K562 (cell line): ENCODE data around the gene IL17RC. TPM values are rescaled to one million over a fixed set of nuclear protein-coding genes. Genes with fewer than 3 reads are reported as not detected.

Experiments
- E2F6 ChIP-seq, 2 experiments: IDR thresholded peaks; 2 replicates each; pipeline ENCODE4 v1.6.1; 2011; ENCODE audit warnings: borderline replicate concordance in 1 of 2, control low read depth in 1 of 2, low read depth in 1 of 2, low read length in 1 of 2, mild to moderate bottlenecking in 1 of 2, mixed read lengths in 1 of 2, moderate library complexity in 1 of 2; ENCODE audit not compliant: insufficient read depth in 1 of 2, insufficient read length in 1 of 2, poor library complexity in 1 of 2, severe bottlenecking in 1 of 2; ENCODE audit errors: extremely low read depth in 1 of 2
- FOXM1 ChIP-seq, 2 experiments: fragments of 450-650 bp in 1 of 2; sonication (generic) in 1 of 2; formaldehyde crosslinking in 1 of 2; IDR thresholded peaks; 2 replicates each; pipeline versions ENCODE4 v1.6.1 to v1.9.0; 2017 to 2022; ENCODE audit warnings: low read depth in 2 of 2, mild to moderate bottlenecking in 2 of 2, missing genetic modification reagents in 1 of 2, moderate library complexity in 1 of 2
- MGA ChIP-seq: fragments of 450-650 bp; IDR thresholded peaks from 2 replicates; pipeline ENCODE4 v1.6.1; 2016; ENCODE audit warnings: mild to moderate bottlenecking, moderate library complexity
- MNT ChIP-seq, 2 experiments: fragments of 450-650 bp; conservative IDR thresholded peaks; 2 replicates each; pipeline ENCODE4 v1.6.1; 2017; ENCODE audit warnings: mild to moderate bottlenecking in 2 of 2, moderate library complexity in 2 of 2
- MYC ChIP-seq, 2 experiments: fragments of 250-450 bp in 1 of 2; sonication (Bioruptor Pico) in 1 of 2; IDR thresholded peaks; 2 replicates each; pipeline versions ENCODE4 v1.5.1 to v1.6.1; 2012 to 2021; ENCODE audit warnings: low read depth in 2 of 2, borderline replicate concordance in 1 of 2, improper control_type of control experiment in 1 of 2, low read length in 1 of 2, mild to moderate bottlenecking in 1 of 2, moderate library complexity in 1 of 2
- RAD21 ChIP-seq, 2 experiments: fragments of 250-450 bp in 1 of 2; fragments of 450-650 bp in 1 of 2; sonication (Bioruptor Pico) in 1 of 2; formaldehyde crosslinking in 1 of 2; IDR thresholded peaks in 1 of 2; conservative IDR thresholded peaks in 1 of 2; 2 replicates each; pipeline versions ENCODE4 v1.4.0 to v1.8.0; 2020 to 2022; ENCODE audit warnings: mild to moderate bottlenecking in 2 of 2, moderate library complexity in 1 of 2
- RAD51 ChIP-seq: fragments of 450-650 bp; IDR thresholded peaks from 2 replicates; pipeline ENCODE4 v1.7.1; 2016; ENCODE audit warnings: low read depth, mild to moderate bottlenecking, borderline replicate concordance
- RBM14 ChIP-seq: fragments of 200-400 bp; formaldehyde crosslinking; IDR thresholded peaks from 2 replicates; pipeline ENCODE4 v1.6.1; 2018; ENCODE audit warnings: low read depth, mild to moderate bottlenecking, low read length, moderate library complexity, borderline replicate concordance; ENCODE audit not compliant: insufficient read depth
- SMAD3 ChIP-seq: fragments of 450-650 bp; formaldehyde crosslinking; conservative IDR thresholded peaks from 2 replicates; pipeline ENCODE4 v1.4.0; 2020; ENCODE audit warnings: mild to moderate bottlenecking
- TCFL5 ChIP-seq: fragments of 250-450 bp; sonication (Bioruptor Pico); conservative IDR thresholded peaks from 2 replicates; pipeline ENCODE4 v1.6.1; 2021; ENCODE audit warnings: mild to moderate bottlenecking, moderate library complexity, matching md5 sums
- ZNF197 ChIP-seq: fragments of 200-800 bp; sonication (Bioruptor generic); IDR thresholded peaks from 2 replicates; pipeline ENCODE4 v1.6.1; 2016; ENCODE audit warnings: low read depth, missing genetic modification characterization, missing compliant biosample characterization
- polyA plus RNA-seq, 8 experiments: library from polyadenylated mRNA; depleted of rRNA in 4 of 8; stranded (reverse) in 5 of 8; unstranded in 3 of 8; fragments of >200 nt; fragmentation: Nextera tagmentation in 2 of 8; fragmentation: Illumina TruSeq in 1 of 8; extraction: Ambion mirVana in 2 of 8; extraction: Trizol in 1 of 8; gene quantifications; 2 replicates each; pipeline versions ENCODE4 v1.2.1 to v1.2.3, GENCODE V29; 2011 to 2014; ENCODE audit warnings: inconsistent platforms in 1 of 8, missing spikeins in 1 of 8
- total RNA-seq, 7 experiments: library from RNA; depleted of rRNA in 6 of 7; stranded (reverse); fragments of >200 nt in 6 of 7; fragmentation: Illumina TruSeq in 2 of 7; extraction: Trizol in 2 of 7; gene quantifications; 2 replicates each; pipeline versions ENCODE4 v1.2.1 to v1.2.3, GENCODE V29; 2011 to 2021; ENCODE audit warnings: low replicate concordance in 1 of 7

IL17RC gene
- total and polyA plus RNA-seq, 9 of the 15 experiments (the other 6 are each of a cell fraction or from before 2014, with no cell fraction given): 0.15 to 11.4 (median 7.1) TPM; not detected in 1

GRCh38 chr3:9957214-9957613 lies 40.3 kb downstream of the IL17RC start (continued):
- TF ChIP-seq MGA (peak; percentile 79), RBM14 (no peak), RAD21 (CRISPR knock-in tag; conservative IDR thresholded peaks at IDR 0.05 in 1 of 2, IDR thresholded peaks at IDR 0.05 in 1 of 2) (0 out of 4 replicates have a peak, but pooled peaks of 1 of the 2 experiments have one; percentile 13), FOXM1 (IDR thresholded peaks at IDR 0.05; ENCODE audit: low read depth) (no peak), FOXM1 (CRISPR knock-in tag; IDR thresholded peaks at IDR 0.05; ENCODE audit: low read depth) (no peak), TCFL5 (CRISPR knock-in tag) (no peak), RAD51 (peak; percentile 31; the same call in 1 of the 2 replicates), MNT (conservative IDR thresholded peaks at IDR 0.05) (peak; percentile 65 to 67), SMAD3 (no peak), ZNF197 (CRISPR knock-in tag) (no peak), E2F6 (IDR thresholded peaks at IDR 0.05; ENCODE audit: borderline replicate concordance in 1 of 2, extremely low read depth in 1 of 2, insufficient read depth in 1 of 2, insufficient read length in 1 of 2, low read depth in 1 of 2, low read length in 1 of 2, poor library complexity in 1 of 2, severe bottlenecking in 1 of 2) (peak in 1 of 2 experiments; percentile 30), MYC (IDR thresholded peaks at IDR 0.05; ENCODE audit: low read depth, low read length) (peak; percentile 78), MYC (CRISPR knock-in tag; IDR thresholded peaks at IDR 0.05; ENCODE audit: borderline replicate concordance, low read depth) (no peak)
